ENCODE results near the gene PCED1A.
"Not testable (repeated sequence)": the region's sequence is repeated elsewhere in the genome, so short reads cannot be mapped to it uniquely, and the experiment has no call there.

PCED1A gene

DNA sequence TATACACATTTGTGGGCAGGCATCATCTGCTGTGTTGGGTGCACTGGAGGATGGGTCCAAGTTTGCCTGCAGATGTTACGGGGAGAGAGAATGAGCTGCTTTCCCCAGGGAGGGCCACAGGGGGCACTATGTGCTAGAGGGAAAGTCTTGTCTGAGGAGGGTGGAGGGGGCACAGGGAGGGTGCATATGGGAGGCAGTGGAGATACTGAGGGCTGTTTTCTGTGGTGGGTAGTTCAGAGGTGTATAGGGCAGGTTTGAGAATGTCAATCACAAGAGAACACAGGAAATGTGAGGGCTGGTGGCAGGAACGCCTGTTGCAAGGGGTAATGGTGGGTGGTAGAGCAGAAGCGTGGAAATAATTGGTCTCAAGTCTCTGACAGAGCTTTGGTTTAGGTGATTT, 25.2 kb upstream of the PCED1A start:
- no peak for DNase-seq (ENCODE audit: low read depth)

GRCh38 chr20:2865101-2865500, 24.6 kb upstream of the PCED1A start:
- DNase-seq (ENCODE audit: low read depth), result no peak

GRCh38 chr20:2864626-2865025, 24.2 kb upstream of the PCED1A start:
- no peak for DNase-seq (ENCODE audit: low read depth)

- no peak for DNase-seq (ENCODE audit: low read depth)
Measured at GRCh38 chr20:2859330-2860121, 19.1 kb upstream of the PCED1A start.

- DNase-seq (ENCODE audit: low read depth), result no peak
Measured at GRCh38 chr20:2858591-2858990, 18.1 kb upstream of the PCED1A start.

DNA sequence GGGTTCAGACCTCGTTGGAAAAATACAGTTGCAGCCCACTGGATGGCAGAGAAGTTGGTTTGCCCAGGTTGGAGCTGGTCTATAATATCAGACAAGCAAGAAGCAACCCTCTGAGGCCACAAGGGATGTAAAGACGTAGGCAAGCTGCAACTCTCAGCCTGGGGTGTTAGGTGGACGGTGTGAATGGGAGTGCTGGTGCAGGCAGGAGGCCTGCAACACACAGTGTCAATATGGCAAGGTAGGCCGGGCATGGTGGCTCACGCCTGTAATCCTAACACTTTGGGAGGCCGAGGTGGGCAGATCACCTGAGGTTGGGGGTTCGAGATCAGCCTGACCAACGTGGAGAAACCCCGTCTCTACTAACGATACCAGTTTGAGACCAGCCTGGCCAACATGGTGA, 10.6 kb upstream of the PCED1A start:
- no peak for DNase-seq (ENCODE audit: low read depth)

GRCh38 chr20:2849529-2849928, 9.1 kb upstream of the PCED1A start:
- no peak for DNase-seq (ENCODE audit: low read depth)

- DNase-seq (ENCODE audit: low read depth), result no peak
Measured at GRCh38 chr20:2847802-2848201, 7.3 kb upstream of the PCED1A start.

GRCh38 chr20:2846698-2847097, 6.2 kb upstream of the PCED1A start:
- no peak for DNase-seq (ENCODE audit: low read depth)

GRCh38 chr20:2845607-2846006, 5.2 kb upstream of the PCED1A start:
- no peak for DNase-seq (ENCODE audit: low read depth)

- no peak for DNase-seq (ENCODE audit: low read depth)
Measured at GRCh38 chr20:2840967-2841531, 594 bp upstream of the PCED1A start.

DNA sequence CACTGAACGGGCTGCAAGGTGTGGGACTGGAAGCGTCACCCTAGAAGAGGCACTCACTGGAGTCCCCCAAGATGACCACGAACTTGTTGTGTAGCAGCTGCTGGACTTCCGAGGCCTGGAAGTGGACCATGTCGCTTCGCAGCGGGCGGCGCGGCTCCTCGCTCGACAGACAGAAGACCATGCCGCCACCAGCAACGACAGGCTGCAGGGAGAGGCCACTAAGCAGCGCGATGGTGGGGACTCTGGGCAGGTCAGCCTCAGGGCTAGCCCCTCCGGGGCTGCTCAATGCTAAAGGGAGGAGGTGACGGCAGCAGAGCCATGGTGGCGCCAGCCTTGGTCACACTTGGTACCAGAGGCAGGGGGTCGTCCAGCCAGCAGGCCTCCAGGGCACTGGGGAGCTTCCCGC, 720 bp downstream of the PCED1A start:
- DNase-seq (ENCODE audit: low read depth), result no peak

DNA sequence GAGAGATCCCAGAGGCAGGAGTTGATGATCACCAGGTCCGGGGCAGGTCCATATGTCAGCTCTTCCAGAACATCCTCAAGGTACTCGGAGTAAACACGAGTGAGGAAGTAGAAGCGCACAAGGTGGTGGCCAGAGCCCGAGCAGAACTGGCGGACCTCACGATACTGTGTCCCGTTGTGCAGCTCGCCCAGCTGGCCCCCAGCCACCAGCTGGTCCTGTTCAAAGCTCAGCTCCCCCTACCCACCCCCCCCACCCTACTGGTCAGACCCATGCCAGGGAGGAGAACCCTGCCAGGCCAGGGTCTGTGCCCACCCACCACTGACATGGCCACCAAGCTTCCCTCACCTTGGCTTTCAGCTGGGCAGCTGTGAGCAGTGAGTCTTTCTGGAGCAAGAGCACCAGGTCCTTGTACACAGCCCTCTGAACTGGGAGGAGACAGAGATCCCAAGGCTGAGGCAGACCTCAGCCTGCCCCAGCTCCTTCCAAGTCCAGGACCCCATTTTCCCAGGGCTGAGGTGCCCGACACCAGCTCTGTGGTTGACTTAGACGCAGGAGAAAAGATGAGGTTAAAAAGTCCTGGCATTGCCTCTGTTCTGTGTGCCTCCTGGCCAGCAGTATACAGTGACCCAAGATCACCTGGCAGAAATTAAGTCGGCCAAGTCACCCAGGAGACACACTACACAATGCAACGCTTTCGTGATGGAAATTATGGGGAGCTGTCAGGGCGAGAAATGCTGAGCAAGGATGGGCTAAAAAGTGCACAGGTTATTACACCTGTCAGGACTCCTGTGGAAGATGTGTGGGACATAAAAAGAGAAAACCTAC, 1.4 kb downstream of the PCED1A start:
- no peak for DNase-seq (ENCODE audit: low read depth)

DNA sequence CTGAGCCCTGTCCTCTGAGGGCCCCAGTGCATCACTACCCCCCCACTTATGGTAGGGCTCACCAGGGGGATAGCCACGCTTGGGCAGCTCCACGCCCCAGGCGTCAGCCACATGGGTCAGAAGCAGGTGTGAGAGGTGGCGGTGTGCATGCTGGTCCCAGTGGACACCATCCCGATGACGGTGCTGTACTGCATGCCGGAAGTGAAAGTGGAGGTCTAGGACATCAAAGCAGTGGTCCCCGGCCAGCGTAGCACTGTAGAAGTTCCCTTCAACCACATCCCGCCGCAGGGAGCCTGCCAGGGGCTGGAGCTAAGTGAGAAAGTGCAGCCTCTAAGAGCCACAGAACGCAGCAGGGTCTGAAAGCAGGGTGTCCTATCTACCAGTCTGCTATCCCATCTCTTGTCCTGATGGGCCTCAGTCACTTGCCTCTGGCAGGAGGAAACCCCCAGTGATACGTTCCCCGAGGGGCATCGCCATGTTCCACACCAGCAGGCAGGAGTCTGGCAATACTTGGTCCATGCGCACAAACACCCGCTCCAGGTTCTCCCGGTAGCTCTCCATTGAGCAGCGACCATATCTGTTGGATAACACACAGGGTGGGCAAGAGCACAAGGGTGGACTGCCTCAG, 2.2 kb downstream of the PCED1A start:
- DNase-seq (ENCODE audit: low read depth), result no peak

DNA sequence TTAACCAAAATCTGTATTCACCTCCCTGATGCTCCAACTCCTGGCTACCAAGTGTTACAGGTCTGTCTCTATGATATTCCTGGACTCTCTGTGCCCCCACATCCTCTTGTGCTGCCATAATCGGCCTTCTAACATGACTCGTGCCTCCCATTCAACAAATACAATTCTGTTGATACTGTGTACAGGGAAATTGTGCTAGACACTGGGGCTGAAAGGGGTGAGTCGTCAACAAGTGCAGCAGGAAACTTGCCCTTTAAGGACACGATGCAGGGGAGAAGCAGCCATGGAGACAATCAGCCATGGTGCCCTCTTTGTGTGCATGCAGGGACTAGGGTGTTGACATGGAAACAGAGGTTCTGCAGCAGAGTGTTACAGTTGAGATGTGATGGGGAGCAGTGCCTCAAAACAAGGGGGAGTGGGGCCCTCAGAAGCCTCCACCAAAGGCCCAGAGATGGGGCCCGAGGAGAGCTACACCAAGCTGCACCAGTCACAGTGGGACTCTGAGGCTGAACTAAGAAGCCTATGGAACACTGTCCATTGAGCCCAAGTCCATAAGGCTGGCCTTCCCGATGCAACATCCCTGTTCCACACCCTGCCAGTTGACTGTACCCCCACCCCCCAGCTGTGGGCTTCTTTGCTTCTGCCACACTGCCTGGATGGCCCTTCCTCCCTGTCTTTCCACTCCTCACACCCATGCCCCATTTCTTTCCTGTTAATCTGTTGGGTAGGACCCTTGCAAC, 3.1 kb downstream of the PCED1A start:
- DNase-seq (ENCODE audit: low read depth), result no peak

DNA sequence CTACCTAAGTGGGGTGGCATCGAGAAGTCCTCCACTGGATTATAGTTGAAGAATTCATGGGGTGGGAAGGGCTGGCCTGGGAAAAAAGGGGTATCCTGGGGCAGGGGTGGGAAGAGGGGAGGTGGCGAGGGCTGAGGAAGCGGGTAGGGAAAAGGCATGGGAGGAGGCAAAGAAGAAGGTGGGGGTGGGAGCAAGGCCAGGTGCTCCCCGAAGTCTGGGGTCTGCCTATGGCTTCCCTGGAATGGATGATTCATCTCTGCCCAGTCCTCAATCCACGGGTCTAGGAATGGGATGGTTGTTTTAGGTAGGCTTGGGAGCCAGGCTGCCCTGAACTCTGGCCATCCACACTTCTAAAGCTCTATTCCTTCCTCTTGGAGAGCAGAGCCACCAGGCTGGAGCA, 4.4 kb downstream of the PCED1A start:
- no peak for DNase-seq (ENCODE audit: low read depth)

- no peak for DNase-seq (ENCODE audit: low read depth)
Measured at GRCh38 chr20:2835331-2835796, 5.1 kb downstream of the PCED1A start.

DNA sequence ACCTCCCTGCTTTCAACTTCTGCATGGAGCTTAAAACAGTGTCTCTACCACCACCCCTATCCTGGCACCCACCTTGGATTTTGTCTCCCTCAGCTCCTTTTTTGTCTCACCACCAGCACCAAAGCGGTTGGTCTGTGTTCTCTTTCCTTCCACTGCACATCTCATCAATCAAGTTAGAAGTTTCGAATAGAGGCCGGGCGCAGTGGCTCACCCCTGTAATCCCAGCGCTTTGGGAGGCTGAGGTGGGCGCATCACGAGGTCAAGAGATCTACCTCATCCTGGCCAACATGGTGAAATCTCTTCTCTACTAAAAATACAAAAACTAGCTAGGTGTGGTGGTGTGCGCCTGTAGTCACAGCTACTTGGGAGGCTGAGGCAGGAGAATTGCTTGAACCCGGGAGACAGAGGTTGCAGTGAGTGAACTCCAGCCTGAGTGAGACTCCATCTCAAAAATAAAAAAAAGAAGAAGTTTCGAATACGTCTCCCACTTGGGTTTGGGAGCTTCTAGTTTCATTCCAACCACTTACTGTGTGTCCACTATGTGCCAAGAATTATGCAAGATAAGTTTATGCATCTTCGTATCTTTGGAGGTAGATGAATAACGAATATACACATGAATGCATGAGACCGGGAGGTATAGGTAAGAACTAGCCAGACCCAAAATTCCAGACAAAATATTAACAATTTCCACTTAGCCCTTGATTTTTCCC, 5.9 kb downstream of the PCED1A start:
- DNase-seq (ENCODE audit: low read depth), result no peak

GRCh38 chr20:2833761-2834160, 6.7 kb downstream of the PCED1A start:
- DNase-seq (ENCODE audit: low read depth), result no peak

GRCh38 chr20:2831206-2831605, 9.2 kb downstream of the PCED1A start:
- DNase-seq (ENCODE audit: low read depth), result not testable (repeated sequence)

DNA sequence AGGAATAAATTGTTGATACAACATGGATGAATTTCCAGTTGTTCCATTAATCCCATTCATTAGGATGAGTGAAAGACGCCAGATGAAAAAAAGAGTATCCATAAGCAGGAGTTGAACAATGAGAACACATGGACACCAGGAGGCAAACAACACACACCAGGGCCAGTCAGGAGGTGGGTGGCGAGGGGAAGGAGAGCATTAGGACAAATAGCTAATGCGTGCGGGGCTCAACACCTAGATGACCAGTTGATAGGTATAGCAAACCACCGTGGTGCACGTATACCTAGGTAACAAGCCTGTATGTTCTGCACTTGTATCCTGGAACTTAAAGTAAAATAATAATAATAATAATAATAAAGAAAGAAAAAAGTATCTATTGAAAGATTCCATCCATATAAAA, 11.1 kb downstream of the PCED1A start:
- no peak for DNase-seq (ENCODE audit: low read depth)

Data from activated T-helper 1 cell treated with Interleukin-2 at 50 U/mL for 16 hours (primary cell).